Kidney epithelial cell (primary cell): ENCODE measurements around the gene COQ2. TPM values are rescaled to one million over a fixed set of nuclear protein-coding genes. Genes with fewer than 3 reads are reported as not detected.
"Not testable (repeated sequence)": the region's sequence is repeated elsewhere in the genome, so short reads cannot be mapped to it uniquely, and the experiment has no call there.

ENCODE experiments used
- DNase-seq: peaks from one replicate; pipeline ENCODE4 v3.0.0-alpha.2; 2010; ENCODE audit warnings: low read depth
- H3K27me3 ChIP-seq: 2 replicates; pipeline ENCODE4 v1.6.0; 2011; ENCODE audit warnings: low read length; ENCODE audit not compliant: control insufficient read depth, insufficient read depth
- H3K36me3 ChIP-seq: 2 replicates; pipeline ENCODE4 v1.5.1; 2011; ENCODE audit warnings: low read length; ENCODE audit not compliant: control insufficient read depth, insufficient read depth
- H3K4me3 ChIP-seq: 2 replicates; pipeline ENCODE4 v1.5.1; 2011; ENCODE audit warnings: low read depth, mild to moderate bottlenecking, control low read depth, low read length
- CTCF ChIP-seq: IDR thresholded peaks from 2 replicates; pipeline ENCODE4 v1.5.1; 2011; ENCODE audit warnings: mild to moderate bottlenecking, moderate library complexity, low read length, control low read depth, inconsistent platforms; ENCODE audit not compliant: insufficient read depth, poor library complexity, severe bottlenecking
- total RNA-seq: library from RNA; depleted of rRNA; stranded (reverse); fragments of >200 nt; gene quantifications from 2 replicates; pipeline ENCODE4 v1.2.3, GENCODE V29; 2015

The COQ2 gene
- total RNA-seq, 1 donor from 2014 or later = 9.5 TPM

GRCh38 chr4:83285055-83285407 lies 433 bp upstream of the COQ2 start:
- no peaks in the 10 kb centered on the region for H3K27me3 ChIP-seq
- H3K36me3 ChIP-seq = no peaks in the 10 kb centered on the region
- DNase-seq = peak; percentile 4
- peak overlapping the region; percentile 65 for H3K4me3 ChIP-seq
- TF ChIP-seq CTCF = no peak

DNA sequence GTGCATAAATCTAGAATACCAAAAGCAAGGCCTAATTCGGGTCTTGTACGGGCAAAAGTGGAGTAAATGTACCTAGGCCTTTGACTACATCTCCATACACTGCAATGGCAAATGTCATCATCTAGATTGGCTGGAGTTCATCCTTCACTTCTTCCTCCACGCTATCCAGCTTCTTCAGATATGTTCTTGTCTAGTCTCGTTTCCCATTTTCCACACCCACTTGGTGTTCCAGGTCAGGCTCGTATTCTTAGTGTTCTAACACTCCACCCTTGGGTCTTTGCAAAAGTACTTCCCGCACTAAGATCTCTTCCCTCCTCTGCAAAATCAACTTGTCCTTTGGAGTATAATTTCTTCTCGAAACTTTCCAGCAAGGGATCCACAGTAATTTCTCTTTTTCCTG lies 1.4 kb downstream of the COQ2 start:
- no peak for TF ChIP-seq CTCF
- no peak overlapping the region for H3K4me3 ChIP-seq

GRCh38 chr4:83282049-83282535 lies 2.5 kb downstream of the COQ2 start:
- Histone ChIP-seq H3K36me3 (no peaks in the 10 kb centered on the region), H3K27me3 (no peaks in the 10 kb centered on the region), H3K4me3 (no peak overlapping the region)
- peak; percentile 23 for DNase-seq
- peak; percentile 66 for TF ChIP-seq CTCF

More for the DNA sequence above, 1.4 kb downstream of the COQ2 start:
- Histone ChIP-seq H3K36me3 (no peaks in the 10 kb centered on the region), H3K27me3 (no peaks in the 10 kb centered on the region)
- DNase-seq = no peak

GRCh38 chr4:83281307-83281706 lies 3.3 kb downstream of the COQ2 start:
- no peak for TF ChIP-seq CTCF
- no peaks in the 10 kb centered on the region for H3K27me3 ChIP-seq
- no peak overlapping the region for H3K4me3 ChIP-seq
- H3K36me3 ChIP-seq = no peaks in the 10 kb centered on the region
- DNase-seq = no peak

- no peak overlapping the region for H3K4me3 ChIP-seq
- no peak for TF ChIP-seq CTCF
- H3K27me3 ChIP-seq = no peaks in the 10 kb centered on the region
- no peaks in the 10 kb centered on the region for H3K36me3 ChIP-seq
- DNase-seq = no peak
Measured at GRCh38 chr4:83276299-83277040, 8.1 kb downstream of the COQ2 start.

DNA sequence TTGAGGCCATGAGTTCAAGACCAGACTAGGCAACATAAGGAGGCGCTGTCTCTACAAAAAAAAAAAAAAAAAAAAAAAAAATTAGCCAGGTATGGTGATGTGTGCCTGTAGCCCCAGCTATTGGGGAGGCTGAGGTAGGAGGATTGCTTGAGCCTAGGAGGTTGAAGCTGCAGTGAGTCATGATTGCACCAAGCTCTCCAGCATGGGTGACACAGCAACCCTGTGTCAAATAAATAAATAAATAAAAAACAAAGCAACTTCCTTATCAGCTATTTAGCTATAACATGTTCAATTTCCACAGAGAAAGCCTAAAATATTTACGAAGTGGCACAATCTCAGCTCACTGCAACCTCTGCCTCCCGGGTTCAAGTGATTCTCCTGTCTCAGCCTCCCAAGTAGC lies 10.7 kb downstream of the COQ2 start:
- not testable (repeated sequence) for H3K27me3 ChIP-seq, DNase-seq, H3K4me3 ChIP-seq, H3K36me3 ChIP-seq
